Psoas muscle (tissue), 8 donors: ENCODE data around the gene OLFML2A. TPM values are rescaled to one million over a fixed set of nuclear protein-coding genes. Genes with fewer than 3 reads are reported as not detected.

ENCODE experiments used
- ATAC-seq, 4 donors: fragments of 200-7000 bp; cut with Tn5 transposase; one replicate each; pipeline ENCODE4 v1.9.1; 2020; ENCODE audit warnings: moderate library complexity in 3 of 4, mild to moderate bottlenecking in 2 of 4
- DNase-seq, 2 donors: peaks; one replicate each; pipeline ENCODE4 v3.0.0-alpha.2; 2020
- H3K27ac ChIP-seq: fragments of 200-600 bp; one replicate; pipeline ENCODE4 v1.8.0; 2022
- H3K27me3 ChIP-seq, 3 donors: fragments of 200-600 bp in 1 of 3; one replicate each; pipeline versions ENCODE4 v1.6.1 to v1.8.0; 2013 to 2022; ENCODE audit warnings: low read length in 2 of 3, mild to moderate bottlenecking in 2 of 3, moderate library complexity in 1 of 3; ENCODE audit not compliant: insufficient read depth in 3 of 3
- H3K36me3 ChIP-seq, 2 donors: fragments of 200-600 bp in 1 of 2; one replicate each; pipeline versions ENCODE4 v1.6.1 to v1.8.0; 2013 to 2022; ENCODE audit warnings: low read depth in 1 of 2, mild to moderate bottlenecking in 1 of 2, moderate library complexity in 1 of 2; ENCODE audit not compliant: insufficient read depth in 1 of 2
- H3K4me1 ChIP-seq: fragments of 200-600 bp; one replicate; pipeline ENCODE4 v1.8.0; 2022
- H3K4me3 ChIP-seq: fragments of 200-600 bp; one replicate; pipeline ENCODE4 v1.8.0; 2022; ENCODE audit warnings: mild to moderate bottlenecking
- H3K9me3 ChIP-seq: fragments of 200-600 bp; one replicate; pipeline ENCODE4 v1.8.0; 2022
- WGBS, 3 donors: extraction: QIAGEN DNeasy Blood & Tissue Kit; methylation state at CpG; one replicate each; pipeline versions ENCODE4 v1.1.6 to v1.1.7; 2013; 5-methylcytosine and 5-hydroxymethylcytosine counted together
- intact Hi-C, 2 donors: fragments of 100-400 bp; cut with DNase I; formaldehyde crosslinking; loops; one replicate each; pipeline versions ENCODE4 v1.11.0 to v1.14.2; 2022
- polyA plus RNA-seq, 3 donors: library from polyadenylated mRNA; stranded (reverse); fragments of 200-250 nt; gene quantifications; one replicate each; pipeline ENCODE4 v1.2.3, GENCODE V29; 2013
- total RNA-seq, 4 donors: library from RNA; stranded (reverse); fragmentation: NEBNext Ultra II Directional in 2 of 4; extraction: Animal tissue kit (Norgen Biotek cat#: 25700) in 2 of 4; gene quantifications; one replicate each; pipeline versions ENCODE4 v1.2.1 to v1.2.4, GENCODE V29; 2021 to 2023
- TF ChIP-seq, protein P1 (sequence below): fragments of 200-600 bp; IDR thresholded peaks from one replicate; pipeline ENCODE4 v1.8.0; 2022; ENCODE audit warnings: antibody characterized with exemption
- donor health status: healthy with polysubstance abuse.
- donor health status: DM: no; HTN: no; CAD: no; lungs with moderate emphysema.
- donor health status: Bipolar disorder and iron deficiency.
- donor health status: healthy.
- donor health status: DM: yes; HTN: yes; CAD: no.
- donor health status: DM: no; HTN: no; CAD: no.
- donor health status: DM: no; HTN: no; CAD: no.
- donor health status: DM: yes; HTN: yes; CAD: no.

OLFML2A gene
- total and polyA plus RNA-seq, 7 donors: 3.0 to 30.3 (median 7.1) TPM

DNA sequence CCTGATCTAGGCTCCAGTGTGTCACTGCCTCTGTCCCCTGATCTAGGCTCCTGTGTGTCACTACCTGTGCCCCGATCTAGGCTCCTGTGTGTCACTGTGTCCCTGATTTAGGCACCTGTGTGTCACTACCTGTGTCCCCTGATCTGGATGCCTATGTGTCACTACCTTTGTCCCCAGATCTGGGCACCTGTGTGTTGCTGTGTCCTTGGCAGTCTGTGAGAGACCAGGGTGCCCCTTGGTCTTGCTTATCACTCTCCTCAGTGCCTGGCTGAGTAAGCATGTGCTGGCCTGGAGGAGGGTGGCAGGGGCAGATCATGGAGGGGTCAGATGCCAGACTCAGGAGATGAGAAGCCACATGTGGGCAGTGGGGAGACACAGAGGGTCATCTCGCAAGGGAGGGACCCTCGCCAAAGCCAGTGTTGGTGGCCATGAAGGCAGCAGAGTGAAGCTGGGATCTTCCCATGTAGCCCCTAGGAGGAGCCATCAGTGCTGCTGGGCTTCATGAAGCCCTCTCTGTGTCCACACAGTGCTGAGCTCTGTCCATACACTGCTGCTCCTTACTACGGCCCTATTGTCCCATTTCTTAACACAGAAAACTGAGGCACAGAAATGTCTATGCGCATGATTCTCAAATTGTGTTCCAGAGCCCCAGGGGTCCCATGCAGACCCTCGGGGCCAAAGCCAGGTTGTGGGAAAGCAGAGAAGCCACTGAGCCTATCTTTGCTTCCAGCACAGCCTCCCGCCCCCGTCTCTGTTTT lies 15.5 kb downstream of the OLFML2A start:
- intact Hi-C loops: no loop called here
- H3K36me3 ChIP-seq: no peaks in the 10 kb centered on the region
- WGBS, 3 donors: 73 to 77% (median 74%) methylated on average over 8 of the region's 8 CpGs
- H3K27me3 ChIP-seq: no peaks in the 10 kb centered on the region
- no peak overlapping the region for H3K4me3 ChIP-seq
- DNase-seq: no peak
- H3K27ac ChIP-seq: peak overlapping the region; percentile 58
- no peak for ATAC-seq
- H3K9me3 ChIP-seq: no peaks in the 10 kb centered on the region
- H3K4me1 ChIP-seq: peaks cover 34% of the 10 kb centered on the region
- TF ChIP-seq, protein P1, sequence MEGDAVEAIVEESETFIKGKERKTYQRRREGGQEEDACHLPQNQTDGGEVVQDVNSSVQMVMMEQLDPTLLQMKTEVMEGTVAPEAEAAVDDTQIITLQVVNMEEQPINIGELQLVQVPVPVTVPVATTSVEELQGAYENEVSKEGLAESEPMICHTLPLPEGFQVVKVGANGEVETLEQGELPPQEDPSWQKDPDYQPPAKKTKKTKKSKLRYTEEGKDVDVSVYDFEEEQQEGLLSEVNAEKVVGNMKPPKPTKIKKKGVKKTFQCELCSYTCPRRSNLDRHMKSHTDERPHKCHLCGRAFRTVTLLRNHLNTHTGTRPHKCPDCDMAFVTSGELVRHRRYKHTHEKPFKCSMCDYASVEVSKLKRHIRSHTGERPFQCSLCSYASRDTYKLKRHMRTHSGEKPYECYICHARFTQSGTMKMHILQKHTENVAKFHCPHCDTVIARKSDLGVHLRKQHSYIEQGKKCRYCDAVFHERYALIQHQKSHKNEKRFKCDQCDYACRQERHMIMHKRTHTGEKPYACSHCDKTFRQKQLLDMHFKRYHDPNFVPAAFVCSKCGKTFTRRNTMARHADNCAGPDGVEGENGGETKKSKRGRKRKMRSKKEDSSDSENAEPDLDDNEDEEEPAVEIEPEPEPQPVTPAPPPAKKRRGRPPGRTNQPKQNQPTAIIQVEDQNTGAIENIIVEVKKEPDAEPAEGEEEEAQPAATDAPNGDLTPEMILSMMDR: no peak

GRCh38 chr9:124793015-124793541 lies 16.1 kb downstream of the OLFML2A start:
- peaks cover 39% of the 10 kb centered on the region for H3K4me1 ChIP-seq
- peak in 1 of 2 donors; percentile 86 for DNase-seq
- H3K27me3 ChIP-seq: no peaks in the 10 kb centered on the region
- no peaks in the 10 kb centered on the region for H3K36me3 ChIP-seq
- TF ChIP-seq, protein P1: no peak
- 33 to 45% (median 35%) methylated on average over 8 to 9 of the region's 9 CpGs for WGBS, 3 donors
- peak; percentile 78 to 89 (median 88) for ATAC-seq
- H3K4me3 ChIP-seq: no peak overlapping the region
- H3K27ac ChIP-seq: peak overlapping the region; percentile 58
- no peaks in the 10 kb centered on the region for H3K9me3 ChIP-seq
- intact Hi-C loops: no loop called here

DNA sequence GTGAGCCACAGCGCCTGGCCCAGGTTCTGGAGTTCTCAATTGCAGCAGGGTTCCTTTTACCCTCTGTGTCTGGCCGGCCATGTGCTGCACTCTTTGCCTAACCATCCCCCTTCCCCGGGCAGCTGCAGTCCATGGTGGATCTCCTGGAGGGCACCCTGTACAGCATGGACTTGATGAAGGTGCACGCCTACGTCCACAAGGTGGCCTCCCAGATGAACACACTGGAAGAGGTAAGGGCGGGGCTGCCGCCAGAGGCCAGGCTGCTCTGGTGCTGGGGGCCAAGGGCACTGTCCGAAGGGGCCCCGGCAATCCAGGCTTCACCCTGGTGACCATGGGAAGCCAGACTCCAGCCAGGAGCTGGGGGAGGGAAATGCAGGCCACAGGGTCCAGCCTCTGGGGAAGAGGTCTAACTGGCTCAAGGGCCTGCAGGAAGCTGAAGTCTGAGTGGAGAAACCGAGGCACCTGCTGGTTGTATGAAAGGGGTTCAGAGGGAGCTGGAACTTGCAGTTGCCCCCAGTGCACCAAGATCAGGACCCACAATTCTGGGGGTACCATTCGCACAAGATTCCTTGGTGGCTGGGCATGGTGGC lies 18.1 kb downstream of the OLFML2A start:
- intact Hi-C loops: no loop called here
- TF ChIP-seq, protein P1: peak; percentile 18
- peaks cover 39% of the 10 kb centered on the region for H3K4me1 ChIP-seq
- peak in 1 of 2 donors; percentile 75 for DNase-seq
- ATAC-seq: peak; percentile 60 to 68 (median 67)
- H3K27me3 ChIP-seq: no peaks in the 10 kb centered on the region
- no peak overlapping the region for H3K4me3 ChIP-seq
- no peaks in the 10 kb centered on the region for H3K9me3 ChIP-seq
- no peaks in the 10 kb centered on the region for H3K36me3 ChIP-seq
- WGBS, 3 donors: 51 to 65% (median 61%) methylated on average over 11 of the region's 11 CpGs
- peak overlapping the region; percentile 6 for H3K27ac ChIP-seq

DNA sequence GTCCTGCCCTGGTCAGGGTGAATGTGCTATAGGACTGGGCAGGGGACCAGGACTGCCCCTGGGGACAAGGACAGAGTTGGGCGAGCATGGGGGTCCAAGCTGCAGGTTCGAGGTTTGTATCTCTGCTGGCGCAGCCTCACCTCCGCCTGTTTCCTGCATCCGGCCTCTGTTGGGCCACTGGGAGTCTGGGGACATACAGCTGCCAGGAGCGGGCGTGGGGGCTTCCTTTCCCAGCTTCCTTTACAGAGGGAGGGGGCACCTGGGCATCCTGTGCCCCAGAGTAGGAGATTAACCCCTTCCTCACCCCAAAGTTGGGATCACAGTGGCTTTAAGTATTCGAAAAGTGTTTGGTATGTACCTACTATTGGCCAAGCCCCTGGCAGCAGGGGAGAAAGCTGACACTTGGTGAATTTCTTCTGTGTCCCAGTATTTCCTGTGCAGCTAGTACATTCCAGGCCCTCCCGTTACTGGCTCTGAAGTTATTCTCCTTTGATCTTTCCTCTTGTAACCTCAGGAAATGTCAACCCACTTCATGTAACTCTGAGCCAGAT lies 19.0 kb downstream of the OLFML2A start:
- Histone ChIP-seq H3K4me3 (no peak overlapping the region), H3K27me3 (no peaks in the 10 kb centered on the region), H3K9me3 (no peaks in the 10 kb centered on the region), H3K36me3 (no peaks in the 10 kb centered on the region), H3K4me1 (peaks cover 43% of the 10 kb centered on the region), H3K27ac (peak overlapping the region; percentile 37)
- intact Hi-C loops: no loop called here
- TF ChIP-seq, protein P1: no peak
- DNase-seq (no peak), ATAC-seq (peak in 3 of 4 donors; percentile 13 to 41 (median 21))
- WGBS, 3 donors: 40 to 51% (median 49%) methylated on average over 9 of the region's 9 CpGs
